Activated T-cell treated with anti-CD3 and anti-CD28 coated beads, Interleukin-2, amount 50 U/mL, for 72 hours (primary cell): ENCODE data around the gene HIF1A. TPM values are rescaled to one million over a fixed set of nuclear protein-coding genes. Genes with fewer than 3 reads are reported as not detected.

Experiments
- ATAC-seq, 2 donors: fragments of 150-1000 bp; cut with Tn5 transposase; replicated peaks in 1 of 2; 2 replicates each; pipeline ENCODE4 v1.10.0; 2021; ENCODE audit warnings: moderate library complexity in 2 of 2, mild to moderate bottlenecking in 1 of 2
- DNase-seq, 2 donors: peaks; one replicate each; pipeline ENCODE4 v3.0.0; 2021 to 2022; ENCODE audit warnings: mixed read lengths in 1 of 2
- H3K27ac Mint-ChIP-seq: one replicate; pipeline ENCODE4 v1.8.0; 2022; ENCODE audit warnings: mild to moderate bottlenecking, moderate library complexity, mixed read lengths
- H3K27me3 Mint-ChIP-seq: one replicate; pipeline ENCODE4 v1.8.0; 2022; ENCODE audit warnings: low read depth, mixed read lengths
- H3K36me3 Mint-ChIP-seq, 2 donors: one replicate each; pipeline ENCODE4 v1.8.0; 2022; ENCODE audit warnings: mixed read lengths in 2 of 2, mild to moderate bottlenecking in 1 of 2; ENCODE audit not compliant: insufficient read depth in 2 of 2
- H3K4me1 Mint-ChIP-seq: one replicate; pipeline ENCODE4 v1.8.0; 2022; ENCODE audit warnings: low read depth, mixed read lengths
- H3K4me3 Mint-ChIP-seq, 2 donors: one replicate each; pipeline ENCODE4 v1.8.0; 2022; ENCODE audit warnings: mild to moderate bottlenecking in 2 of 2, mixed read lengths in 2 of 2, moderate library complexity in 2 of 2
- H3K9me3 Mint-ChIP-seq, 2 donors: one replicate each; pipeline ENCODE4 v1.8.0; 2022; ENCODE audit warnings: mixed read lengths in 2 of 2
- total RNA-seq, 2 donors: library from RNA; stranded (reverse); gene quantifications; one replicate each; pipeline ENCODE4 v1.2.3, GENCODE V29; 2022

HIF1A gene
- total RNA-seq, 2 donors from 2014 or later, result 283 to 343 TPM

DNA sequence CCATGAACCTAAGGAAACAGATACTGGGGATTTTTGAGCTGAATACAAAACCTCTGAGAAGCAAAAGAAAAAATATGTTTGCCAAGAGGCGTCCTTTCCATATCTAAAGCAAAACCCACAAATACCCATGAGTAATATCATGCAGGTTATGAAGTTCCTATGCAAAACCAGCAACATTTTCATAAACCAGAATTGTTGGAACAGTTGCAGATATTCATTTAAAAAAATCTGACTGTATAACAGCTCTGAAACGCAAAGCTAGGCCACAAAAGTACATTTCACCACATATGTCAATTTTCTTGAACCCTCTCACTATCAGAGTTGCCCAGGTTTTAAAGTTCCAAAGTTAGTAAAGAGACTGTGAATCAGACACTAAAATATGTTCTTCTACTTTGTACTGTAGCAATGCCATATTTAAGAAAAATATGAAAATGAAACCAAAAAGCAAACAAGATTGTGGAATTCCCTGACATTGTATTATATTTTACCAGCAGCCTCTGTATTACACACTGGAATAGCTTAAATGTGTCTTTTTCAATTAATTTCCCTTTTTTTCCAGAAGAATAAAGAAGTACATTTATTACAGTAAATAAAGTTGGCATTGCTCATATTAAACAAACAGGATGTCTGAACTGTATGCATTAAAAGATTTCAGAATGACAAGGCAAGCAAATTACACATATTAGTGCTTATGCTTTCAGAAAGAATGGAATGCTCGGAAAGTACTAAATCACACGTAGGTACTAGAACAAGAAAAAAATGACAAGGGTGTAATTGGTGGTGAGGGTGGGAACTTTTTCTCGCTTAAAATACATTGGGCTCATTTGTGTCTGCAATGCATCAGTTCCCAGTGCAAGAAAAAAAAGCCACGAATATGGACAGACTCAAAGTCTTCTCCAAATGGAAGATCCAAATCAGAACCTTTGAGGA is 33.6 kb upstream of the HIF1A start:
- no peaks in the 10 kb centered on the region for H3K27me3 Mint-ChIP-seq
- peaks cover 0 to 2% of the 10 kb centered on the region in 2 donors for H3K36me3 Mint-ChIP-seq
- ATAC-seq (peak; percentile 33 to 57), DNase-seq (no peak)
- peak overlapping the region; percentile 98 for H3K27ac Mint-ChIP-seq
- peak overlapping the region; percentile 64 to 84 for H3K4me3 Mint-ChIP-seq
- H3K9me3 Mint-ChIP-seq, result no peaks in the 10 kb centered on the region
- H3K4me1 Mint-ChIP-seq, result peaks cover 83% of the 10 kb centered on the region

DNA sequence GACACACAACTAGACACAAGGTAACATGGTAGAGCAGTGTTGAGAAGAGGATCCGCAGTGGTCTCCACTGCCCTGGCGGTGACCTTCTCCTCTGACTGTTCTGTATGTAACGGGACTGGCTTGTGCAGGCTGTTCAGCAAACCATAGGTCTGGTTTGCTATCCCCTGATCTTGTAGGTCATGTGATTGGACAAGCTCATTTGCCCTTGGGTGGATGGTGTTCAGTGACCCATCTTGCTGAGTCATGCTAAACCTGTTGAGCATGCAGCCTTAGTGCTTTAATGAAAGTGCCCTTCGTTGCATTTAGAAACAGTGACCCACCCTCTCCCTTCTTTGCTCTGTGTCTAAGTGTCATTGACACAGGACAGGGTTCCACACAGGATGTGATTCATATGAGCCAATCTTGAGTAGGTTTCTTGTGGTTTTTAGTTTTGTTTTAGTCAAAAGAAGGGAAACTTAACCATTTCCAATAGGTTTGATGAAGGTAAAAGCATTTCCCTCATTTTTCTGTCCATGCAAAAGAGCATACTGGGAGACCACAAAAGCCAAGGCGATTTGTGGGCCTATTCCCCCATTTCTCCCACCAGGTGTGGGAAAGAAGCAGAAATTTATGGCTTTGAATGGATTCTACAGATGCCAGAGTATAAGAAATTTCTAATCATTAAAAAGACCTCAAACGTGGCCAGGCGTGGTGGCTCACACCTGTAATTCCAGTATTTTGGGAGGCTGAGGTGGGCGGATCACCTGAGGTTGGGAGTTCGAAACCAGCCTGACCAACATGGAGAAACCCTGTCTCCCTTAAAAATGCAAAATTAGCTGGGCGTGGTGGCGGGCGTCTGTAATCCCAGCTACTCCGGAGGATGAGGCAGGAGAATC is 32.6 kb upstream of the HIF1A start:
- Mint-ChIP-seq H3K27me3 (no peaks in the 10 kb centered on the region), H3K9me3 (no peaks in the 10 kb centered on the region), H3K4me3 (peak overlapping the region; percentile 64 to 84), H3K36me3 (no peaks in the 10 kb centered on the region), H3K27ac (peak overlapping the region; percentile 98), H3K4me1 (peaks cover 76% of the 10 kb centered on the region)
- peak; percentile 83 to 87 for ATAC-seq
- peak; percentile 70 to 71 for DNase-seq

GRCh38 chr14:61663312-61663979 is 31.9 kb upstream of the HIF1A start:
- Mint-ChIP-seq H3K9me3 (no peaks in the 10 kb centered on the region), H3K27me3 (no peaks in the 10 kb centered on the region), H3K4me1 (peaks cover 76% of the 10 kb centered on the region), H3K4me3 (peak overlapping the region; percentile 64 to 84), H3K36me3 (no peaks in the 10 kb centered on the region), H3K27ac (peak overlapping the region; percentile 98)
- DNase-seq, result no peak
- ATAC-seq, result peak; percentile 11 to 16

DNA sequence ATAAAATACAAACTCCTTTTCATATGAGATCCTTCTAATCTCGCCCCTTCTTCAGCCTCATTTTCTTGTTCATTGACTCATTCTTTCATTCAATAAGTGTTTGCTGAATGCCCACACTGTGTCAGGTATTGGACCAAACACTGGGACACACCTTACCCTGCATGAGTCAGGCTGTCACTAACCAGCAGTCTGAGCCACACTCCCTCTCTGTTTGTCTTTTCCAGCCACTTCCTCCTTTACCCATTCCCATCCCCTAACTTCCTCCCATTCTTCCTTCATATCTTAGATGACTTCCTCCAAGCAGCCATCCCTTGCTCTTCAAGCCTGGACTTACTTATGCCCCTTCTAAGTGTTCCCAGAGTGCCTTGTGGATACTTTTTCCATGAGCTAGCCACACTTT is 27.0 kb upstream of the HIF1A start:
- DNase-seq (peak in 1 of 2 donors; percentile 48), ATAC-seq (peak; percentile 71 to 72)
- no peaks in the 10 kb centered on the region for H3K27me3 Mint-ChIP-seq
- no peak overlapping the region for H3K4me3 Mint-ChIP-seq
- H3K9me3 Mint-ChIP-seq, result no peaks in the 10 kb centered on the region
- no peaks in the 10 kb centered on the region for H3K36me3 Mint-ChIP-seq
- H3K4me1 Mint-ChIP-seq, result peaks cover 31% of the 10 kb centered on the region
- no peak overlapping the region for H3K27ac Mint-ChIP-seq

GRCh38 chr14:61670576-61670975 is 24.7 kb upstream of the HIF1A start:
- no peaks in the 10 kb centered on the region for H3K36me3 Mint-ChIP-seq
- H3K27ac Mint-ChIP-seq, result no peak overlapping the region
- ATAC-seq, result no peak

GRCh38 chr14:61671082-61671481 is 24.2 kb upstream of the HIF1A start:
- peak in 1 of 2 donors; percentile 57 for DNase-seq

More at GRCh38 chr14:61670576-61670975, 24.7 kb upstream of the HIF1A start:
- H3K4me1 Mint-ChIP-seq, result peaks cover 23% of the 10 kb centered on the region
- no peaks in the 10 kb centered on the region for H3K9me3 Mint-ChIP-seq
- H3K27me3 Mint-ChIP-seq, result no peaks in the 10 kb centered on the region
- DNase-seq, result no peak
- H3K4me3 Mint-ChIP-seq, result no peak overlapping the region

DNA sequence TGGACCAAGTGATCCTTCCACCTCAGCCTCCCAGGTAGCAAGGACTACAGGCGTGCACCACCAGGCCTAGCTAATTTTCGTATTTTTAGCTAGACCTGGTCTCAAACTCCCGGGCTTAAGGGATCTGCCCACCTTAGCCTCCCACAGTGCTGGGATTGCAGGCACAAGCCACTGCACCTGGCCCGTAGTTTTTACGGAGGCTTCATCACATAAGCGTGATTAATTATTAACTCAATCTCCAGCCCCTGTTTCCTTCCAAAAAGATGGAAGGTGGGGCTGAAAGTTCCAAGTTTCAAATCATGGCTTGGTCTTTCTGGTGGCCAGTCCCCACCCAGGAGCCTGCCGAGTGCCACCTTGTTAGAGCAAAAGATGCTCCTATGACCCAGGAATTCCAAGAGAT is 22.5 kb upstream of the HIF1A start:
- H3K4me1 Mint-ChIP-seq, result peaks cover 17% of the 10 kb centered on the region
- H3K27ac Mint-ChIP-seq, result no peak overlapping the region
- no peaks in the 10 kb centered on the region for H3K36me3 Mint-ChIP-seq
- DNase-seq (no peak), ATAC-seq (no peak)
- H3K27me3 Mint-ChIP-seq, result no peaks in the 10 kb centered on the region
- H3K9me3 Mint-ChIP-seq, result no peaks in the 10 kb centered on the region
- H3K4me3 Mint-ChIP-seq, result no peak overlapping the region

More at GRCh38 chr14:61671082-61671481, 24.2 kb upstream of the HIF1A start:
- peak; percentile 87 to 89 for ATAC-seq
- H3K27ac Mint-ChIP-seq, result no peak overlapping the region
- no peaks in the 10 kb centered on the region for H3K9me3 Mint-ChIP-seq
- no peak overlapping the region for H3K4me3 Mint-ChIP-seq
- H3K4me1 Mint-ChIP-seq, result peaks cover 18% of the 10 kb centered on the region
- H3K27me3 Mint-ChIP-seq, result no peaks in the 10 kb centered on the region
- H3K36me3 Mint-ChIP-seq, result no peaks in the 10 kb centered on the region

- Mint-ChIP-seq H3K27ac (no peak overlapping the region), H3K4me3 (no peak overlapping the region), H3K9me3 (no peaks in the 10 kb centered on the region), H3K27me3 (no peaks in the 10 kb centered on the region), H3K36me3 (no peaks in the 10 kb centered on the region), H3K4me1 (peaks cover 17% of the 10 kb centered on the region)
- no peak for DNase-seq
- ATAC-seq, result no peak
These were observed 22.0 kb upstream of the HIF1A start for GRCh38 chr14:61673305-61673704.

DNA sequence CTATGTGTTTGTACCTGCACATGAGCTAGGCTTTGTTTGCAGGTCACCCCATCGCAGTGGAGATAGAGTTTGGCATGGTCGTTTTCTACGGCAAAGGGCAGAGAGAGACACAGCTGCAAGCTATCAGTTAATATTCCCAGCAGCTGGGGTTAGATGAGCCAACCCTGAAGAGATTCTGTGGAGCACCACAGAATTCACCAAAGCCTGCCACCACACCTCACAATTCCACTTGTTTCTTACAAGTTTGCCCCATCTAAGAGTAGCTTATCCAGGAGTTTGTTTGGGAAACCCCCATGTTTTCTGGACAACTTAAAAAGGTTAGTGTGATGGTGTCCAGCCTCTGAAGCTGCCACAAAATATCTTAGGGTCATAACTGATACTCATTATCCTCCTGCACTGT is 20.0 kb upstream of the HIF1A start:
- no peaks in the 10 kb centered on the region for H3K27me3 Mint-ChIP-seq
- ATAC-seq (no peak), DNase-seq (no peak)
- no peaks in the 10 kb centered on the region for H3K9me3 Mint-ChIP-seq
- H3K4me1 Mint-ChIP-seq, result peaks cover 22% of the 10 kb centered on the region
- H3K27ac Mint-ChIP-seq, result no peak overlapping the region
- no peak overlapping the region for H3K4me3 Mint-ChIP-seq
- H3K36me3 Mint-ChIP-seq, result no peaks in the 10 kb centered on the region

- no peak overlapping the region for H3K27ac Mint-ChIP-seq
- no peak for DNase-seq
- no peaks in the 10 kb centered on the region for H3K27me3 Mint-ChIP-seq
- H3K9me3 Mint-ChIP-seq, result no peaks in the 10 kb centered on the region
- peaks cover 27% of the 10 kb centered on the region for H3K4me1 Mint-ChIP-seq
- no peak overlapping the region for H3K4me3 Mint-ChIP-seq
- ATAC-seq, result no peak
- H3K36me3 Mint-ChIP-seq, result no peaks in the 10 kb centered on the region
These were observed 17.8 kb upstream of the HIF1A start for GRCh38 chr14:61677479-61677878.

DNA sequence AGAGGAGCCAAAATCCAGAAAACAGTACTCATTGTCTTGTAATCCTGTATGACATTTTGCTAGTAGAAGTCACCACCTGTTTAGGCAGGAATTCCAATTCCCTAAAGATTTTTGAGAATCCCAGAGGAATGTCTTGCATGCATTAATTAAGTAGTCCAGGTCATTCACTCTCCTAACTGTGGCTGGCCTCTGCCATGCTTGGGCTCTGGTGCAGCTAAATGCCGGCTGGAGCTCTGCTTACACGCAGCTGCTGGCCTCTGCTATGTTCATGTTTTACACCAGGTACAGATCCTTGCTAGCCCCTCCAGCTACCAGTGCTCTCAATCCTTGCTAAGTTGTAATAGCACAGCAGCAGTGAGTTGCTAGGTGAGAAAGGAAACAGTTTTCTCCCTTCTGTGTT is 16.3 kb upstream of the HIF1A start:
- ATAC-seq (no peak), DNase-seq (no peak)
- Mint-ChIP-seq H3K4me1 (peaks cover 20% of the 10 kb centered on the region), H3K27ac (no peak overlapping the region), H3K27me3 (no peaks in the 10 kb centered on the region), H3K9me3 (no peaks in the 10 kb centered on the region), H3K4me3 (no peak overlapping the region), H3K36me3 (no peaks in the 10 kb centered on the region)

DNA sequence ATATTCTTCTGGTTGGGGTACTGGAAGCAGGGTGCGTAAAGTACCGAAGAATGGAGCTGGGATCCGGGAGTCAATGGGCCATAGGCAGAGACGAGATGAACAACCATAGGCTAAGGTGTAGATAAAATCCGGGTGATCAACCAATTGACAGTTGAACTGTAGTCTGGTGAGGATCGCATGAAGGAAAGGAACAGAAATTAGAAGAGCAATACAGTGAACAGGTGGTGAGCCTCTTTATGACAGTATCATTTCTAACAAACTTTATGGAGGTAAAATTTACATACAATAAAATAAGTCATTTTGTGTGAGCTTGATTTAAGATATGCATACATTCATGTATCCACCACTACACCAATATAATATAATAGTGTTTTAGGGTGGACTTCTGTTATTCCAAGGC is 13.9 kb upstream of the HIF1A start:
- Mint-ChIP-seq H3K27me3 (no peaks in the 10 kb centered on the region), H3K36me3 (no peaks in the 10 kb centered on the region), H3K4me3 (no peak overlapping the region), H3K27ac (no peak overlapping the region), H3K4me1 (peaks cover 15% of the 10 kb centered on the region), H3K9me3 (no peaks in the 10 kb centered on the region)
- ATAC-seq, result no peak
- DNase-seq, result no peak

- Mint-ChIP-seq H3K27me3 (no peaks in the 10 kb centered on the region), H3K36me3 (peaks cover 0 to 2% of the 10 kb centered on the region in 2 donors), H3K4me1 (peaks cover 15% of the 10 kb centered on the region), H3K27ac (no peak overlapping the region), H3K9me3 (no peaks in the 10 kb centered on the region), H3K4me3 (no peak overlapping the region)
- DNase-seq (no peak), ATAC-seq (no peak)
These were observed 12.2 kb upstream of the HIF1A start for GRCh38 chr14:61683108-61683507.
